ENCODE data around the gene NCOR1. TPM values are rescaled to one million over a fixed set of nuclear protein-coding genes. Genes with fewer than 3 reads are reported as not detected.

NCOR1 gene
- total and polyA plus RNA-seq, 2 experiments from 2014 or later, result 102 to 132 TPM

GRCh38 chr17:16239931-16240330 lies 24.6 kb upstream of the NCOR1 start (continued):
- TF ChIP-seq, protein P1, sequence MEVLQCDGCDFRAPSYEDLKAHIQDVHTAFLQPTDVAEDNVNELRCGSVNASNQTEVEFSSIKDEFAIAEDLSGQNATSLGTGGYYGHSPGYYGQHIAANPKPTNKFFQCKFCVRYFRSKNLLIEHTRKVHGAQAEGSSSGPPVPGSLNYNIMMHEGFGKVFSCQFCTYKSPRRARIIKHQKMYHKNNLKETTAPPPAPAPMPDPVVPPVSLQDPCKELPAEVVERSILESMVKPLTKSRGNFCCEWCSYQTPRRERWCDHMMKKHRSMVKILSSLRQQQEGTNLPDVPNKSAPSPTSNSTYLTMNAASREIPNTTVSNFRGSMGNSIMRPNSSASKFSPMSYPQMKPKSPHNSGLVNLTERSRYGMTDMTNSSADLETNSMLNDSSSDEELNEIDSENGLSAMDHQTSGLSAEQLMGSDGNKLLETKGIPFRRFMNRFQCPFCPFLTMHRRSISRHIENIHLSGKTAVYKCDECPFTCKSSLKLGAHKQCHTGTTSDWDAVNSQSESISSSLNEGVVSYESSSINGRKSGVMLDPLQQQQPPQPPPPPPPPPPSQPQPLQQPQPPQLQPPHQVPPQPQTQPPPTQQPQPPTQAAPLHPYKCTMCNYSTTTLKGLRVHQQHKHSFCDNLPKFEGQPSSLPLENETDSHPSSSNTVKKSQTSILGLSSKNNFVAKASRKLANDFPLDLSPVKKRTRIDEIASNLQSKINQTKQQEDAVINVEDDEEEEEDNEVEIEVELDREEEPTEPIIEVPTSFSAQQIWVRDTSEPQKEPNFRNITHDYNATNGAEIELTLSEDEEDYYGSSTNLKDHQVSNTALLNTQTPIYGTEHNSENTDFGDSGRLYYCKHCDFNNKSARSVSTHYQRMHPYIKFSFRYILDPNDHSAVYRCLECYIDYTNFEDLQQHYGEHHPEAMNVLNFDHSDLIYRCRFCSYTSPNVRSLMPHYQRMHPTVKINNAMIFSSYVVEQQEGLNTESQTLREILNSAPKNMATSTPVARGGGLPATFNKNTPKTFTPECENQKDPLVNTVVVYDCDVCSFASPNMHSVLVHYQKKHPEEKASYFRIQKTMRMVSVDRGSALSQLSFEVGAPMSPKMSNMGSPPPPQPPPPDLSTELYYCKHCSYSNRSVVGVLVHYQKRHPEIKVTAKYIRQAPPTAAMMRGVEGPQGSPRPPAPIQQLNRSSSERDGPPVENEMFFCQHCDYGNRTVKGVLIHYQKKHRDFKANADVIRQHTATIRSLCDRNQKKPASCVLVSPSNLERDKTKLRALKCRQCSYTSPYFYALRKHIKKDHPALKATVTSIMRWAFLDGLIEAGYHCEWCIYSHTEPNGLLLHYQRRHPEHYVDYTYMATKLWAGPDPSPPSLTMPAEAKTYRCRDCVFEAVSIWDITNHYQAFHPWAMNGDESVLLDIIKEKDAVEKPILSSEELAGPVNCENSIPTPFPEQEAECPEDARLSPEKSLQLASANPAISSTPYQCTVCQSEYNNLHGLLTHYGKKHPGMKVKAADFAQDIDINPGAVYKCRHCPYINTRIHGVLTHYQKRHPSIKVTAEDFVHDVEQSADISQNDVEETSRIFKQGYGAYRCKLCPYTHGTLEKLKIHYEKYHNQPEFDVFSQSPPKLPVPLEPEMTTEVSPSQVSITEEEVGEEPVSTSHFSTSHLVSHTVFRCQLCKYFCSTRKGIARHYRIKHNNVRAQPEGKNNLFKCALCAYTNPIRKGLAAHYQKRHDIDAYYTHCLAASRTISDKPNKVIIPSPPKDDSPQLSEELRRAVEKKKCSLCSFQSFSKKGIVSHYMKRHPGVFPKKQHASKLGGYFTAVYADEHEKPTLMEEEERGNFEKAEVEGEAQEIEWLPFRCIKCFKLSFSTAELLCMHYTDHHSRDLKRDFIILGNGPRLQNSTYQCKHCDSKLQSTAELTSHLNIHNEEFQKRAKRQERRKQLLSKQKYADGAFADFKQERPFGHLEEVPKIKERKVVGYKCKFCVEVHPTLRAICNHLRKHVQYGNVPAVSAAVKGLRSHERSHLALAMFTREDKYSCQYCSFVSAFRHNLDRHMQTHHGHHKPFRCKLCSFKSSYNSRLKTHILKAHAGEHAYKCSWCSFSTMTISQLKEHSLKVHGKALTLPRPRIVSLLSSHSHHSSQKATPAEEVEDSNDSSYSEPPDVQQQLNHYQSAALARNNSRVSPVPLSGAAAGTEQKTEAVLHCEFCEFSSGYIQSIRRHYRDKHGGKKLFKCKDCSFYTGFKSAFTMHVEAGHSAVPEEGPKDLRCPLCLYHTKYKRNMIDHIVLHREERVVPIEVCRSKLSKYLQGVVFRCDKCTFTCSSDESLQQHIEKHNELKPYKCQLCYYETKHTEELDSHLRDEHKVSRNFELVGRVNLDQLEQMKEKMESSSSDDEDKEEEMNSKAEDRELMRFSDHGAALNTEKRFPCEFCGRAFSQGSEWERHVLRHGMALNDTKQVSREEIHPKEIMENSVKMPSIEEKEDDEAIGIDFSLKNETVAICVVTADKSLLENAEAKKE (CRISPR knock-in tag; IDR thresholded peaks at IDR 0.05), result no peak
- TF ChIP-seq EZH2 (IDR thresholded peaks at IDR 0.05; ENCODE audit: low read depth, unreplicated experiment) (no peak), POLR2AphosphoS5 (IDR thresholded peaks at IDR 0.05; ENCODE audit: low read depth) (no peak), NANOG (IDR thresholded peaks at IDR 0.05; ENCODE audit: borderline replicate concordance) (no peak), ZNF331 (CRISPR knock-in tag; IDR thresholded peaks at IDR 0.05; ENCODE audit: low read depth) (no peak), CREB1 (CRISPR knock-in tag; IDR thresholded peaks at IDR 0.05; ENCODE audit: low read depth) (no peak)
- TF ChIP-seq, protein P2, sequence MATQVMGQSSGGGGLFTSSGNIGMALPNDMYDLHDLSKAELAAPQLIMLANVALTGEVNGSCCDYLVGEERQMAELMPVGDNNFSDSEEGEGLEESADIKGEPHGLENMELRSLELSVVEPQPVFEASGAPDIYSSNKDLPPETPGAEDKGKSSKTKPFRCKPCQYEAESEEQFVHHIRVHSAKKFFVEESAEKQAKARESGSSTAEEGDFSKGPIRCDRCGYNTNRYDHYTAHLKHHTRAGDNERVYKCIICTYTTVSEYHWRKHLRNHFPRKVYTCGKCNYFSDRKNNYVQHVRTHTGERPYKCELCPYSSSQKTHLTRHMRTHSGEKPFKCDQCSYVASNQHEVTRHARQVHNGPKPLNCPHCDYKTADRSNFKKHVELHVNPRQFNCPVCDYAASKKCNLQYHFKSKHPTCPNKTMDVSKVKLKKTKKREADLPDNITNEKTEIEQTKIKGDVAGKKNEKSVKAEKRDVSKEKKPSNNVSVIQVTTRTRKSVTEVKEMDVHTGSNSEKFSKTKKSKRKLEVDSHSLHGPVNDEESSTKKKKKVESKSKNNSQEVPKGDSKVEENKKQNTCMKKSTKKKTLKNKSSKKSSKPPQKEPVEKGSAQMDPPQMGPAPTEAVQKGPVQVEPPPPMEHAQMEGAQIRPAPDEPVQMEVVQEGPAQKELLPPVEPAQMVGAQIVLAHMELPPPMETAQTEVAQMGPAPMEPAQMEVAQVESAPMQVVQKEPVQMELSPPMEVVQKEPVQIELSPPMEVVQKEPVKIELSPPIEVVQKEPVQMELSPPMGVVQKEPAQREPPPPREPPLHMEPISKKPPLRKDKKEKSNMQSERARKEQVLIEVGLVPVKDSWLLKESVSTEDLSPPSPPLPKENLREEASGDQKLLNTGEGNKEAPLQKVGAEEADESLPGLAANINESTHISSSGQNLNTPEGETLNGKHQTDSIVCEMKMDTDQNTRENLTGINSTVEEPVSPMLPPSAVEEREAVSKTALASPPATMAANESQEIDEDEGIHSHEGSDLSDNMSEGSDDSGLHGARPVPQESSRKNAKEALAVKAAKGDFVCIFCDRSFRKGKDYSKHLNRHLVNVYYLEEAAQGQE (IDR thresholded peaks at IDR 0.05; ENCODE audit: unreplicated experiment), result no peak

Data from GM23338 (cell line).